OCI-LY7 (cell line): Measurements from ENCODE around the gene TAS1R1. TPM values are rescaled to one million over a fixed set of nuclear protein-coding genes. Genes with fewer than 3 reads are reported as not detected.

Experiments used
- BruUV-seq: library from RNA; stranded (reverse); fragments of 400-500 nt; replicated peaks from 2 replicates; lab custom pipeline; 2021; lab: Mats Ljungman, UMichigan
- CTCF ChIA-PET: fragments of 300-600 bp; sonication (Branson Sonifier 250); formaldehyde crosslinking; loops from one replicate; lab custom pipeline; 2022; ENCODE audit warnings: antibody characterized with exemption; ENCODE audit not compliant: unreplicated experiment; lab: Charles Lee
- POLR2A ChIA-PET: fragments of 300-600 bp; sonication (Branson Sonifier 250); formaldehyde crosslinking; loops from one replicate; lab custom pipeline; 2022; ENCODE audit warnings: antibody characterized with exemption; lab: Charles Lee
- DNase-seq: peaks from one replicate; pipeline ENCODE4 v3.0.0-alpha.2; 2015; ENCODE audit warnings: low spot score
- H2AFZ ChIP-seq: fragments of 200-600 bp; sonication (generic), shearing (Covaris generic); 2 replicates; pipeline ENCODE4 v1.6.1; 2014; ENCODE audit warnings: mild to moderate bottlenecking, antibody characterized with exemption, low read length, moderate library complexity
- H3K27ac ChIP-seq: fragments of 200-600 bp; sonication (generic); 2 replicates; pipeline ENCODE4 v1.5.1; 2014; ENCODE audit warnings: mixed run types, low read depth, mild to moderate bottlenecking, moderate library complexity, low read length, inconsistent platforms; ENCODE audit not compliant: poor library complexity, severe bottlenecking
- H3K36me3 ChIP-seq: fragments of 200-600 bp; sonication (generic); 2 replicates; pipeline ENCODE4 v1.6.1; 2014; ENCODE audit warnings: mild to moderate bottlenecking, antibody characterized with exemption, low read length, moderate library complexity, mixed read lengths; ENCODE audit not compliant: insufficient read depth
- H3K4me1 ChIP-seq: fragments of 200-600 bp; sonication (generic); 2 replicates; pipeline ENCODE4 v1.5.1; 2014; ENCODE audit warnings: mild to moderate bottlenecking, low read length; ENCODE audit not compliant: insufficient read depth, poor library complexity, severe bottlenecking
- H3K4me2 ChIP-seq: fragments of 200-600 bp; sonication (generic); 2 replicates; pipeline ENCODE4 v1.6.1; 2014; ENCODE audit warnings: mild to moderate bottlenecking, low read length
- H3K4me3 ChIP-seq: fragments of 200-600 bp; sonication (generic); 2 replicates; pipeline ENCODE4 v1.5.1; 2014; ENCODE audit warnings: mild to moderate bottlenecking, low read depth, low read length; ENCODE audit not compliant: poor library complexity, severe bottlenecking
- H3K79me2 ChIP-seq: fragments of 200-600 bp; sonication (generic); 2 replicates; pipeline ENCODE4 v1.6.1; 2016; ENCODE audit warnings: low read depth, mild to moderate bottlenecking, low read length, moderate library complexity, mixed read lengths; ENCODE audit not compliant: insufficient read depth
- H3K9me2 ChIP-seq: fragments of 200-600 bp; sonication (generic); 2 replicates; pipeline ENCODE4 v1.6.1; 2016; ENCODE audit warnings: mild to moderate bottlenecking, low read length, mixed read lengths; ENCODE audit not compliant: insufficient read depth
- H3K9me3 ChIP-seq: fragments of 200-600 bp; sonication (generic); 2 replicates; pipeline ENCODE4 v1.6.1; 2014; ENCODE audit warnings: mild to moderate bottlenecking, mixed run types, low read length, mixed read lengths
- H4K20me1 ChIP-seq: fragments of 200-600 bp; sonication (generic); 2 replicates; pipeline ENCODE4 v1.6.1; 2014; ENCODE audit warnings: mild to moderate bottlenecking, antibody characterized with exemption, low read length, moderate library complexity, mixed read lengths; ENCODE audit not compliant: insufficient read depth
- EZH2phosphoT487 ChIP-seq: fragments of 200-600 bp; sonication (generic); IDR thresholded peaks from 2 replicates; pipeline ENCODE4 v1.6.1; 2018; ENCODE audit warnings: low read depth, borderline replicate concordance, mild to moderate bottlenecking, mixed run types, antibody characterized with exemption, low read length, moderate library complexity, mixed read lengths
- intact Hi-C: fragments of 100-400 bp; cut with micrococcal nuclease; formaldehyde crosslinking; loops from one replicate; pipeline ENCODE4 v1.10.0; 2022; ENCODE audit not compliant: unreplicated experiment
- total RNA-seq, 2 experiments: library from RNA; depleted of rRNA in 1 of 2; stranded (reverse); fragments of >200 nt in 1 of 2; shearing (Covaris generic) in 1 of 2; gene quantifications; 2 replicates each; pipeline ENCODE4 v1.2.3, GENCODE V29; 2014 to 2022
- TF ChIP-seq, protein P1 (sequence below): fragments of 200-600 bp; sonication (generic); conservative IDR thresholded peaks from 2 replicates; pipeline ENCODE4 v1.5.1; 2014; ENCODE audit warnings: mild to moderate bottlenecking, antibody characterized with exemption, low read length, moderate library complexity, mixed read lengths

Gene TAS1R1
- total RNA-seq, 2 experiments from 2014 or later = 0.11 TPM; not detected in 1

GRCh38 chr1:6594977-6595740, 40.1 kb downstream of the TAS1R1 start:
- no peaks in the 10 kb centered on the region for H4K20me1 ChIP-seq

DNA sequence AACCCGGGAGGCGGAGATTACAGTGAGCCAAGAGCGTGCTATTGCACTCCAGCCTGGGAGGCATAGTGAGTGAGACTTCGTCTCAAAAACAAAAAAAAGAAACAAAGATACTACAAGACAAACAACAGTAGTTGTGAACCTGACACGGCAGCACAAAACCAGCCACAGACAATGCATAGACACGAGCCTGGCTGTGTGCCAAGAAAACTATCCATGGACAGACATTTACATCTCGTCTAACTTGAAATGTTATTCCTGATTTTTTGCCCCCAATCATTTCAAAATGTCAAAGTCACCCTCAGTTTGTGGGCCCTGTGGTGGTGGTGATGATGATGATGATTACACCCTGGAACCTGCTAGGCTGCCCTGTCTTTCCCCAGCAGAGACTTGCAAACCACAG, 41.2 kb downstream of the TAS1R1 start:
- no peak for TF ChIP-seq EZH2phosphoT487
- TF ChIP-seq, protein P1, sequence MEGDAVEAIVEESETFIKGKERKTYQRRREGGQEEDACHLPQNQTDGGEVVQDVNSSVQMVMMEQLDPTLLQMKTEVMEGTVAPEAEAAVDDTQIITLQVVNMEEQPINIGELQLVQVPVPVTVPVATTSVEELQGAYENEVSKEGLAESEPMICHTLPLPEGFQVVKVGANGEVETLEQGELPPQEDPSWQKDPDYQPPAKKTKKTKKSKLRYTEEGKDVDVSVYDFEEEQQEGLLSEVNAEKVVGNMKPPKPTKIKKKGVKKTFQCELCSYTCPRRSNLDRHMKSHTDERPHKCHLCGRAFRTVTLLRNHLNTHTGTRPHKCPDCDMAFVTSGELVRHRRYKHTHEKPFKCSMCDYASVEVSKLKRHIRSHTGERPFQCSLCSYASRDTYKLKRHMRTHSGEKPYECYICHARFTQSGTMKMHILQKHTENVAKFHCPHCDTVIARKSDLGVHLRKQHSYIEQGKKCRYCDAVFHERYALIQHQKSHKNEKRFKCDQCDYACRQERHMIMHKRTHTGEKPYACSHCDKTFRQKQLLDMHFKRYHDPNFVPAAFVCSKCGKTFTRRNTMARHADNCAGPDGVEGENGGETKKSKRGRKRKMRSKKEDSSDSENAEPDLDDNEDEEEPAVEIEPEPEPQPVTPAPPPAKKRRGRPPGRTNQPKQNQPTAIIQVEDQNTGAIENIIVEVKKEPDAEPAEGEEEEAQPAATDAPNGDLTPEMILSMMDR = no peak
- peaks cover 22% of the 10 kb centered on the region for H3K4me1 ChIP-seq

More at GRCh38 chr1:6594977-6595740, 40.1 kb downstream of the TAS1R1 start:
- Histone ChIP-seq H3K9me2 (no peaks in the 10 kb centered on the region), H3K4me3 (no peak overlapping the region), H3K79me2 (no peaks in the 10 kb centered on the region), H2AFZ (no peak overlapping the region), H3K4me1 (peaks cover 10% of the 10 kb centered on the region), H3K9me3 (no peaks in the 10 kb centered on the region), H3K36me3 (peaks cover 44% of the 10 kb centered on the region), H3K27ac (no peak overlapping the region), H3K4me2 (no peak overlapping the region)
- ChIA-PET CTCF (no interaction called here), POLR2A (no interaction called here)
- no TSS peak for BruUV-seq
- TF ChIP-seq, protein P1 = no peak
- no peak for TF ChIP-seq EZH2phosphoT487
- DNase-seq = no peak
- intact Hi-C loops = no loop called here

More for the DNA sequence above, 41.2 kb downstream of the TAS1R1 start:
- H3K9me3 ChIP-seq = no peaks in the 10 kb centered on the region
- no peak overlapping the region for H3K27ac ChIP-seq
- H3K36me3 ChIP-seq = peaks cover 36% of the 10 kb centered on the region; the same call in 1 of the 2 replicates
- intact Hi-C loops = no loop called here
- CTCF ChIA-PET = no interaction called here
- no peak for DNase-seq
- H3K79me2 ChIP-seq = no peaks in the 10 kb centered on the region
- POLR2A ChIA-PET = no interaction called here
- no TSS peak for BruUV-seq
- H3K4me2 ChIP-seq = no peak overlapping the region
- H3K9me2 ChIP-seq = no peaks in the 10 kb centered on the region
- no peak overlapping the region for H2AFZ ChIP-seq
- no peaks in the 10 kb centered on the region for H4K20me1 ChIP-seq
- no peak overlapping the region for H3K4me3 ChIP-seq
